Activated T-cell treated with anti-CD3 and anti-CD28 coated beads for 48 hours (primary cell): ENCODE measurements around the gene ZNF747.
"Not testable (repeated sequence)": the region's sequence is repeated elsewhere in the genome, so short reads cannot be mapped to it uniquely, and the experiment has no call there.

ENCODE experiments used
- DNase-seq: peaks from one replicate; pipeline ENCODE4 v3.0.0-alpha.2; 2020; ENCODE audit warnings: low read depth

Gene ZNF747

DNA sequence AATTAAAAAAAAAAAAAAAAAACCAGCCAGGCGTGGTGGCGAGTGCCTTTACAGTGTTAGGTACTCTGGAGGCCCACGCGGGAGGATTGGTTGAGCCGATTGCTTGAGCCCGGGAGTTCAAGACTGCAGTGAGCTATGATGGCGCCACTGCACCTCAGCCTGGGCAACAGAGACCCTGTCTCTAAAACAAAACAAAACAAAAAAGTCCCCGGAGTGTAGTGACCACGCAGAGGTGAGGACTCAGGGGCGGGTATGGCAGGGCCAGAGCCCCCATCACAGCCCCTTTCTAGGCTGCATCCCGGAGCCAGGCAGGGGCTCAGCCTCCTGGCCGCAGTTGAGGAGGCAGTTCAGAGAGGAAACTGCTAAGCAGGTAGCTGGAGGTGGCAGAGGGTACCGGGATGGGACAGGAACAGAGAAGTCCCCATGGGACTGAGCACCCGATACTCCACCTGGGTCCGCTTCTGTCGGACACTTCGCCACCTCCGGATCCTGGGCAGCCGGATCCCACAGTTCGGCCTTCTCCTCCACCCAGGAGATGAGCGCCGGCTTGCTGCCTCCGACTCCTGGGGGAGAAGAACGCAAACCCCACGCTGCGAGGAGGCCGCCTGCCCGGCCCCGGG lies 800 bp downstream of the ZNF747 start:
- DNase-seq: no peak

DNA sequence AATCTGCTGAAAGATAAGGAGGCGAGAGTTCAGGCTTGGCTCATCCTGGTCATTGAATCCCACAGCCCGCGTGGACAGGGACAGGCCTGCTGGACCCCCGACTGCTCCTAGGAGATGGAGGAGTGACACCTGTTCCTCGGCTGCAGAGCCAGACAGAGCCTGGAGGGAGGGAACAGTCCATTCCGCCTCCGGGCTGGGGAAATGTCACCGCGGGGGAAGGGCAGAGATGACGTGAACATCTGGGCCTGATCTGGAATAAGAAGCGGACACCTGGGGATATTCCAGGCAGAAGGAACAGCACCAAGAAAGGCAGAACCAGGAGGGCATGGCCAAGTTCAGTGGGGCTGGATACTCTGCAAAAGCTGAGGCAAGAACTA lies 1.5 kb downstream of the ZNF747 start:
- DNase-seq: no peak

DNA sequence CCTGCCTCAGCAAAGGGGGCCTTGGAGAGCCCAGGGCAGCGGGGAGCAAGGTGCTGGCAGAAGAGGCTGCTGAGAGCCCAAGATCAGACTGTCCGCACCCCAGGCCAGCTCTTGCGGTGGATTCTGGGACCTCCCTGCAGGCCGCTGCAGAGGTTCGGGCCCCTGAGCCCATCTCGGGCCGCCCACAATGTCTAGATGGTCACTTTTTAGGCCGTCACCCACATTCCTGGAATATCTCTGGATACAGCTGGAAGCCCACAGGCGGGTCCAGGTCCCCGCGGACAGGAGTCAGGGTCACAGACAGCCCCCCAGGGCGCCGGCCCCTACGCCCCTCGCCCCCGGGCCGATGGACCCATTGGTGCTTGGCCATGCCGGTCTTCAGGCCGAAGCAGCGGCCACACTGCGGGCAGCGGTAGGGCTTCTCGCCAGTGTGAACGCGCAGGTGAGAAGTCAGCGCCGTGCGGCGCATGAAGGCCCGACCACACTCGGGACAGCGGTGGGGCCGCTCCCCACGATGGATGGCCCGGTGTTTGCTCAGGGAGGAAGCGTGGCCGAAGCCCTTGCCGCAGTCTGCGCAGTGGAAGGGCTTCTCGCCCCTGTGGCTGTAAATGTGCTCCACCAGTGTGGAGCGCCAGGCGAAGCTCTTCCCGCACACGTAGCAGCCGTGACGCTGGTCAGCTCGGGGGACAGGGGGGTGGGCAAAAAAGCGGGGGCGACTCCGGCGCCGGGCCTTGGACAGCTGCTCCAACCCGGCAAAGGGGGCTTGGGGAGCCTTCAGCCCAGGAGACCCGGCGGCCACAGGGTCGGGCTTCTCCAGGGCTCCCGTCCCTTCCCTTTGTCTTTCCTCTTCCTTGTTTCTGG lies 2.1 kb downstream of the ZNF747 start:
- DNase-seq: no peak

GRCh38 chr16:30530163-30531037 lies 4.3 kb downstream of the ZNF747 start:
- no peak for DNase-seq

DNA sequence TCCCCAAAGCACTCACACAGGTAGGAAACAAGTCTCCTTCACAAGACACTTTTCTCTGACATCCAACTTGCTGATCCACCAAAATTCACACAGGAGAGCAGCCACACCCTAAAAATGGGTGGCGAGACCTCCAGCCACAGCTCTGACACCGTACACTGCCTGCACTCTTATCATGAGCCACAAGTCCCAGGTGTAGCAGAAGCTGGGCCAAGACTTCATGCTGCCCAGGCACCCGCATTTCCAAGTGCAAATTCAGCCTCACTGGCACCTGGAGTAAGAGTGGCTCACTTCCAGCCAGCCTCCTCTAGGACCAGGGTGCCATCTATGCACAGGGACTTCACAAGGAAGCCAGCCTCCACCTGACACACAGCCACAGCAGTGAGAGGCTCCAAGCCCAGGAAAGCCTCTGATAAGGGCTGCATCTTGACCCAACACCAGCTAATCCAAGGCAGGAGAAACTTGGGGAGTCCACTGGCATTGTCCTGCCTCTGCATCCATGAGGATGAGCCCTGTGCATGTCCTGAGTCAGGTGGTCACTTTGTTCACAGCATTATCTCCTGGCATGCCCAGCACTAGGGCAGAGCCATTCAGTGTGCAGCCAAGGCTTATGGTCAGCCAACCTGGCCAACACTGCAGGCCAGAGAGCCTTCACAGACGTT lies 5.7 kb downstream of the ZNF747 start:
- no peak for DNase-seq

DNA sequence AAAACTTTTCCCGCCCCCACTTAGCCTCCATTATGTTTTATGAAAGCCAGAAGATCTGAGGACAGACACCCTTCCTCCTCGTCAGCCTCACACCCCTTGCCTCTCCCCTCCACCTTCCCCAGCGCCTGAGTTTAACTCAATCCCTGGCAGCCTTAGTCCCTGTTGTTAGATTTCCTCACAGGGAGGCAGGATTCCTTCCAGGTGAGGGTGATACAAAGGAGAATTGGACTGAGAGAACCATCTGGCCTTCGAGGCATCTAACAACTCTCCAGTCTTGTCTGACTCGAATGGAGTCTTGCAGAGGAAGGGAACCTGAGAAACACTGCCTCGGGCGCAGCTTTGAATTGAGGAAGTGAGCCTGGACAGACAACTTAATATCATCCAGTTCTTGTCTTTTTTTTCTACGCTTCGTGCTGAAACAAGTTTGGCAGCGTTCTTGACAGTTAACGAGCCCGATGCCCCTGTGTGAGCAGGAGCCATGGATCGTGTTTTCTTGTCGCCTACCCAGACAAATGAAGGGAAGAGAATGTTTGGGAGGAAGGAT lies 7.0 kb downstream of the ZNF747 start:
- DNase-seq: no peak

DNA sequence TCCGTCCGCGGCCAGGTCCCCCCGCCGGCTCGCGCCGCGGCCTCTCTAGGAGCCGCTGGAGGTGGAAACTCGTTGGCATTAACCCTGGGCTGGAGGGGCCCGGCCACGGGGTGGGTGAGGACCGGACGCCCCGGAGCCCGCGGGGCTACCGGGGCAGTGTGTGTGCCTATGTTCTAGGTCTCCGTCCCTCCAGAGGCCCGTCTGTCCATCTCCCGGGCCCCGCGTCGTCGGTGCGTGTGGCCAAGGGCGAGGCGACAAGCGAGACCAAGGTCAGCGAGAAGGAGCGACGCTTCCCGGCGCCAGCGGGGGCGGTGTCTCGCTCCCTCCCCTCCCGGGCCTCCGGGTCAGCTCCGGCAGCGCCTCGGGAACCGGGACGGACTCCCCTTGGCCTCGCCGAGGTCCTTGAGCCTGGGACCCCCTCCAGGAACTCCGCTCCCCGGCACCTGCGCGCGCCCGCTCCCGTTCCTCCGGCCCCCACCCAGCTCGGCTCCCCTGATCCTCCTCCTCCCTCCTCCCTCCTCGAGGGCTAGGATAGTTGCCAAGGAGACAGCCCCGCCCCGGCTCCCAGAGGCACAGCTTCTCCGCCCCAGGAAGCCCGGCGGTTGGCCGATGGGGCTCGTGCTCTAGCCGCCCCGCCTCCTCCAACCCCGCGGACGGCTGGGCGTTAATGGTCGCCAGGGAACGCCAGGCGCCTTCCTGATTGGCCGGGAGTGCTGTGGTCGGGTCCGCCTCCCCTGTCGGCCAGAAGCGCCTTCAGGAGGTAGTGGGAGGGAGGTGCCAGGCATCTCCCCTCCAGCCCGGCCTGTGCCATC lies 7.6 kb downstream of the ZNF747 start:
- peak; percentile 96 for DNase-seq

DNA sequence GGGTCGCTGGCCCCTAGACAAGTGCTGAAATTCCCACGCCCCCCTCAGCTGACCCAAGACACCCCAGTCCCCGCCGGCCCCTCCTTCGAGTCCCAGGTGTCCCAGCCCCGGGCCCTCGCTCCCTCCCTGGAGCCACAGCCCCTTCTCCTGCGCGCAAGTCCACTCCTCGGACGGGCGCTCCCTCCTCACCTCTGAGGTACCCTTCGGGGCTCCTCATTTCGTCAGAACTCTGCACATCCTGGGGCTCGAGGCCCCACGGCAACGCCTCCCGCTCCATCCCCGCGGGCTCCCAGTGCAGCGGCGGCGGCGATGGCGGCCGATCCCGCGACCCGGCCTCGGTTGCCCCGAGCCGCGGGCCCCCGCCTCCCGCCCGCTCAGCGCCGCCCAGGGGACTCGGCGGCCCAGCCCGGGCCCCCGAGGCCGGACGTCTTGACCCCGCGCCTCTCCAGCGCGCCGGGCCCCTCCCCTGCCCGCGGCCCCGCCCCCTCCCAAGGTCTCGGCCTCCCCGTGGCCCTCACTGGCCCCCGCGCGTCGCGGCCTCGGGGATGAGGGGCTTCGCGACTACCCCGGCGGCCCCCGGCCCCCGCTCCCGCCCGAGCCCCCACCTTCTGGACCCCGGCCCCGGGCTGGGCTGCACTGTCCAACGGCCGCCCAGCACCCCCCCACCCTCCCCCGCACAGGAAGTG lies 8.4 kb downstream of the ZNF747 start, which contains the start of gene ZNF768:
ZNF768 (minus strand) TSS at position 430 of the 686 bp plus-strand sequence; CDS start at position 277, 153 bp downstream.
- DNase-seq: no peak

DNA sequence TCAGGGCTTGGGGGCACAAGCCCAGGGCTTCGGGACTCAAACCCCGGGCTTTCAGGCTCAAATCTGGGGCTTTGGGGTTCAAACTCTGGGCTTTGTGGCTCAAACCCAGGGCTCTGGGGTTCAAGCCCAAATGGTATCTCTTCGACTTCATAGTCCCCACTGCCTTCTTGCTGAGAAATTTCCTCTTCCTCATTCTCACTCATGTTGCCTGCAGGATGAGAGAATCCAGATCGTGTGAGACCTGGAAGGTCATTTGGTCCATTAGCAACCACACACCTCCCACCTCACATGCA lies 8.9 kb downstream of the ZNF747 start:
- no peak for DNase-seq

DNA sequence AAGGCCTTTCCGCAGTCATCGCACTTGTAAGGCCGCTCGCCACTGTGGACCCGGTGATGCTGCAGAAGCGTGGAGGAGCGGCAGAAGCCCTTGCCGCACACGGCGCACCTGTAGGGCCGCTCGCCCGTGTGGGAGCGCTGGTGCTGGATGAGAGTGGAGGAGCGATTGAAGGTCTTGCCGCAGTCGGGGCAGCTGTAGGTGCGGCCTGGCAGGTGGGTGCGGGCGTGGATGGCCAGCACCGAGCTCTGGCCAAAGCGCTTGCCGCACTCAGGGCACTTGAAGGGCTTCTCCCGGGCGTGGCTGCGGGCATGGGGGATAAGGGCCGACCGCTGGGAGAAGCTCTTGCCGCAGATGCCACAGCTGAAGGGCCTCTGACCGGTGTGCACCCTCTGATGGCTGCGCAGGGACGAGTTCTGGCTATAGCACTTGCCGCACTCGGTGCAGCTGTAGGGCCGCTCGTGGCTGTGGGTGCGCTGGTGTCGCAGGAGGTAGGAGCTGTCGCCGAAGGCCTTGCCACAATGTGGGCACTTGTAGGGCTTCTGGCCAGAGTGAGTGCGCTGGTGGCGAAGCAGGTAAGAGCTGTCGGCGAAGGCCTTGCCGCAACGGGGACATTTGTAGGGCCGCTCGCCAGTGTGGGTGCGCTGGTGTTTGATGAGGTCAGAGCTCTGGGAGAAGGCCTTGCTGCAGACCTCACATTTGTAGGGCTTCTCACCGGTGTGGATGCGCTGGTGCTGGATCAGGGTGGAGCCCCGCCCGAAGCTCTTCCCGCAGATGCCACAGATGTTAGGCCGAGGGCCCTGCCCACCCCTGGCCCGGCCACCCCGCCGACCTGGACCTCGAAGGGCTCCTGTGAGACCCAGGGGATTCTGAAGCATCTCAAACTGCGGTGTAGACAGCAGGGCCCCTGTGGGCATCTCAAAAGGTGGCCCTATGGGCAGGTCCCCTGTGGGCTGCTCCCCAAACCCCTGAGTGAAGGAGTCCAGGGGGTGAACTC lies 9.8 kb downstream of the ZNF747 start:
- DNase-seq: no peak

- DNase-seq: no peak
These were observed 10.7 kb downstream of the ZNF747 start for GRCh38 chr16:30523768-30524574.

DNA sequence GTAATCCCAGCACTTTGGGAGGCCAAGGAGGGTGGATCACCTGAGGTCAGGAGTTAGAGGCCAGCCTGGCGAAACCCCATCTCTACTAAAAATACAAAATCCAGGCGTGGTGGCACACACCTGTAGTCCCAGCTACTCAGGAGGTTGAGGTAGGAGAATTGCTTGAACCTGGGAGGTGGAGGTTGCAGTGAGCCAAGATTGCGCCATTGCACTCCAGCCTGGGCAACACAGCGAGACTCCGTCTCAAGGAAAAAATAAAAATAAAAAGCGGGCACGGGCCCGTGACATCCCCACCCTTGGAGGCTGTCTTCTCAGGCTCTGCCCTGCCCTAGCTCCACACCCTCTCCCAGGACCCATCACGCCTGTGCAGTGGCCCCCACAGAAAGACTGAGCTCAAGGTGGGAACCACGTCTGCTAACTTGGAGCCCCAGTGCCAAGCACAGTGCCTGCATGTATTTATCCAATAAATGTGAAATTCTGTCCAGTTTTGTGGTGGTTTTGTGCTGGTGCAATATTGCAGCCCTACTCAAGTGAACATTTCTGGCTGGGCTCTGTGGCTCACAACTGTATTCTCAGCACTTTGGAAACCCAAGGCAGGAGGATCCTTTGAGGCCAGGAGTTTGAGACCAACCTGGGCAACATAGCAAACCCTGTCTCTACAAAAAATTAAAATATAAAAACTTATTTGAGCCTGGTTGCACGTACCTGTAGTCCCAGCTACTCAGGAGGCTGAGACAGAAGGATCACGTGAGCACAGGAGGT lies 11.8 kb downstream of the ZNF747 start:
- not testable (repeated sequence) for DNase-seq

DNA sequence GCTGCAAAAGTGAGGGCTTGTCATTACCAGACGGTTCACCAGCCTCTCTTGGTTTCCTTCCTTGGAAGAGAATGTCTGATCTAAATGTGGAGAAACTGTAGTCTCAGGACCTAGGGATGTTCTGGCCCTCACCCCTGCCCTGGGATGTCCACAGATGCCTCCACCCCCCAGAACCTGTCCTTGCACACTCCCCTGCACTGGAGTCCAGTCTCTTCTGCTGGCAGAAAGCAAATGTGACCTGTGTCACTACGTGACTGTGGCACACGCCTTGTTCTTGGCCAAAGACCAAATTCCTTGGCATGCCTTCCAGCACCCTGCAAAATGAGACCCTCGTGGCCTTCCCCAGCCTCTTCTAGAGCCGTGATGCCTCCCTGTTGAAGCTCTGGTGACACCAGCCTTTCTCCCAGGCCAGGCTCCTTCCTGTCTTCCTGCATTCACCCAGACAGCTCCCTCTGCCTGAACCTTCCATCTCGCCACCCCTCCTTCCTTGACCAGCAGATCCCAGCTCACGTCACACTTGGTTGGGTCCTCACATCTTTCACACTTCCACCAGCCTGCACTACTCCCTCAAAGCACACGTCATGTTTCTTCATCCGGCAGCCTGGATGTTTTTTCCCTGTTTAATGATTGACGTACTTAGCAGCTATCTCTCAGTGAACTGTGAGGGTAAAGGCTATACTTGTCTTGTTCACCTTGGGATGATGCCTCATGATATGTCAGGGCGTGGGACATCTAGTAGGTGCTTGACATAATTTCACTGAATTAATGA lies 12.6 kb downstream of the ZNF747 start:
- DNase-seq: no peak

- DNase-seq: no peak
These were observed 13.2 kb downstream of the ZNF747 start for GRCh38 chr16:30521476-30521872.

- no peak for DNase-seq
These were observed 15.3 kb downstream of the ZNF747 start for GRCh38 chr16:30519120-30520049.

GRCh38 chr16:30518552-30518951 lies 16.1 kb downstream of the ZNF747 start:
- DNase-seq: no peak
